Measurements from ENCODE around the gene CCND1. TPM values are rescaled to one million over a fixed set of nuclear protein-coding genes. Genes with fewer than 3 reads are reported as not detected.

Gene CCND1
- total and polyA plus RNA-seq, 10 donors, result 4.3 to 96.6 (median 59.0) TPM

DNA sequence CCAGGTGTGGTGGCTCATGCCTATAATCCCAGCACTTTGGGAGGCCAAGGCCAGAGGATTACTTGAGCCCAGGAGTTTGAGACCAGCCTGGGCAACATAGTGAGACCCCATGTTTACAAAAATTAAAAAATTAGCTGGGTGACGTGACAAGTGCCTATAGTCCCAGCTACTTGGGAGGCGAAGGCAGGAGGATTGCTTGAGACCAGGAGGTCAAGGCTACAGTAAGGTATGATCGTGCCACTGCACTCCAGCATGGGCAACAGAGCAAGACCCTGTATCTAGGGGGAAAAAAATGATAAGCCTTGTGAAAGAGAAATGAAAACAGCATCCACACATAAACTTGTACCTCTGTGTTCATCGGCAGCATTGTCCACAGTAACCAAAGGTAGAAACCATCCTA is 8.1 kb upstream of the CCND1 start:
- 84 to 96% (median 90%) methylated on average over 4 of the region's 4 CpGs for WGBS, 5 donors
- H3K27ac ChIP-seq, result no peak overlapping the region
- H3K9me3 ChIP-seq, result peaks cover 4 to 22% (median 10%) of the 10 kb centered on the region in 8 donors
- DNase-seq, result no peak
- intact Hi-C loops (cut with DNase I; ENCODE audit: low total_unique reads), result no loop called here
- no peak overlapping the region for H3K4me3 ChIP-seq
- H3K4me1 ChIP-seq, result peaks cover 13 to 23% (median 19%) of the 10 kb centered on the region in 6 donors
- H3K36me3 ChIP-seq, result no peaks in the 10 kb centered on the region
- peaks cover 0 to 29% (median 17%) of the 10 kb centered on the region in 7 donors for H3K27me3 ChIP-seq (replicated peaks in 1 of 7)
- TF ChIP-seq, protein P1, sequence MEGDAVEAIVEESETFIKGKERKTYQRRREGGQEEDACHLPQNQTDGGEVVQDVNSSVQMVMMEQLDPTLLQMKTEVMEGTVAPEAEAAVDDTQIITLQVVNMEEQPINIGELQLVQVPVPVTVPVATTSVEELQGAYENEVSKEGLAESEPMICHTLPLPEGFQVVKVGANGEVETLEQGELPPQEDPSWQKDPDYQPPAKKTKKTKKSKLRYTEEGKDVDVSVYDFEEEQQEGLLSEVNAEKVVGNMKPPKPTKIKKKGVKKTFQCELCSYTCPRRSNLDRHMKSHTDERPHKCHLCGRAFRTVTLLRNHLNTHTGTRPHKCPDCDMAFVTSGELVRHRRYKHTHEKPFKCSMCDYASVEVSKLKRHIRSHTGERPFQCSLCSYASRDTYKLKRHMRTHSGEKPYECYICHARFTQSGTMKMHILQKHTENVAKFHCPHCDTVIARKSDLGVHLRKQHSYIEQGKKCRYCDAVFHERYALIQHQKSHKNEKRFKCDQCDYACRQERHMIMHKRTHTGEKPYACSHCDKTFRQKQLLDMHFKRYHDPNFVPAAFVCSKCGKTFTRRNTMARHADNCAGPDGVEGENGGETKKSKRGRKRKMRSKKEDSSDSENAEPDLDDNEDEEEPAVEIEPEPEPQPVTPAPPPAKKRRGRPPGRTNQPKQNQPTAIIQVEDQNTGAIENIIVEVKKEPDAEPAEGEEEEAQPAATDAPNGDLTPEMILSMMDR (IDR thresholded peaks at IDR 0.05 in 8 of 11, conservative IDR thresholded peaks at IDR 0.05 in 3 of 11), result no peak
- TF ChIP-seq POLR2AphosphoS5 (IDR thresholded peaks at IDR 0.05) (no peak), POLR2A (IDR thresholded peaks at IDR 0.05) (no peak)

DNA sequence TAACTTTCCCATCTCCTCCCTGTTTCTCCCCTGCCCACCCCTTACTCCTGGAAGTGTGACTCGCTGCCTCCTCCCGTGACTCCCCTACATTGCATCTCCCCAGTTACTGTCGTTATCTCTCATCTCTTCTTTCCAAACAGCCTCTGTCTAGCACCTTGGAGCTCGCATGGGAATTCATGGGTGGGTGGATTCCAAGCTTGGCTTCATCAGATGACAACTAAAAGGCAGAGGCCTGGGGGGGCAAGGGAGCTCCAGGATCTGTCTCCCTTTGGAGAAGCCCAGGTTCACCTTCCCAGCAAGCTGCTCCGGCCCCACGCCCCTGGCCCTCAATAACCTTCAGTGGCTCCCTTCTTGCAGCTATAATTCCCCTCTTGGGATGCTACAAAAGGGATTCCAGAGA is 6.9 kb upstream of the CCND1 start:
- Histone ChIP-seq H3K4me1 (peaks cover 24 to 35% (median 31%) of the 10 kb centered on the region in 6 donors), H3K36me3 (no peaks in the 10 kb centered on the region), H3K27ac (no peak overlapping the region), H3K4me3 (no peak overlapping the region), H3K9me3 (peaks cover 4 to 14% (median 10%) of the 10 kb centered on the region in 8 donors), H3K27me3 (replicated peaks in 1 of 7) (peaks cover 0 to 41% (median 29%) of the 10 kb centered on the region in 7 donors)
- intact Hi-C loops (cut with DNase I; ENCODE audit: low total_unique reads), result no loop called here
- TF ChIP-seq, protein P1 (IDR thresholded peaks at IDR 0.05 in 8 of 11, conservative IDR thresholded peaks at IDR 0.05 in 3 of 11), result no peak
- TF ChIP-seq POLR2AphosphoS5 (IDR thresholded peaks at IDR 0.05) (no peak), POLR2A (IDR thresholded peaks at IDR 0.05) (no peak)
- 85 to 95% (median 92%) methylated on average over 6 of the region's 6 CpGs for WGBS, 5 donors
- DNase-seq, result no peak

DNA sequence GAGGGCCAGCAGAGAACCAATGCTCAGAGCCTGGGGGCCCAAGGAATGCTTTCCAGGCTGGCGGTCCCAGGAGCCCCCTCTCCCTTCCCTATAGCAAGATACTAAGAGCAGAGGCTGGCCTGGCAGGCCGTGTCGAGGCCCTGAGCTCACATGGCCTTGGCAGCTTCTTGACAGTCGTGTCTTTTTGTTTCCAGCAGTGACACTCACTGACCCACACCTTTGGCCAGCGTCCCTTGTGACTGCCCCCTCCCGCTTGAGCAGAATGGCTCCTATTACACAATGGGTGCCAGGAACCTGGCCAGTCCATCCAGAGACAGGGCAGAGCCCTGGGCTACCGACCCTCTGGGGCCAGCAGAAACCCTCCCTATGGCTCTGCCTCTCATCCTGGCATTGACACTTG is 6.4 kb upstream of the CCND1 start:
- no peak for DNase-seq
- WGBS, 5 donors, result 57 to 91% (median 82%) methylated on average over 6 to 7 of the region's 7 CpGs
- TF ChIP-seq, protein P1 (IDR thresholded peaks at IDR 0.05 in 8 of 11, conservative IDR thresholded peaks at IDR 0.05 in 3 of 11), result no peak
- TF ChIP-seq POLR2AphosphoS5 (IDR thresholded peaks at IDR 0.05) (no peak), POLR2A (IDR thresholded peaks at IDR 0.05) (no peak)

DNA sequence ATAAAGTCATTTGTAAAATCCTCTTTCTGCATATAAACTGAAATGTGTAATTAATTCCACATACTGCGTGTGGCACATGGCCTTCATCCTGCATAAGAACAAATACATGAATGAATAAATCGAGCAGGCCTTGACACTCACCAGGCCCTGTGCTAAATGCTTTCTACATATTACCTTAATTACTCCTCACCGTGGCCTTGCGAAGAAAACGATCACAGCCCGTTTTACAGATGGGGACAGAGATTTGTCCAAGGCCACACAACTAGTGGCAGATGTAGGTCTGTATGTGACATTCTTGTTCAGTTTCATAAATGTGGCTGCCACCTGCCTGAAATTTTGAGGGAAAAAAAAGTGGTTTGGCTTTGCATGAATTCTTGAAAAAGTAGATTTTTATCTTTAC is 5.8 kb upstream of the CCND1 start:
- Histone ChIP-seq H3K4me3 (no peak overlapping the region), H3K9me3 (peaks cover 0 to 3% (median under 1%) of the 10 kb centered on the region in 8 donors), H3K36me3 (no peaks in the 10 kb centered on the region), H3K27me3 (replicated peaks in 1 of 7) (peaks cover 0 to 52% (median 40%) of the 10 kb centered on the region in 7 donors), H3K4me1 (peaks cover 35 to 46% (median 41%) of the 10 kb centered on the region in 6 donors), H3K27ac (no peak overlapping the region)
- TF ChIP-seq POLR2AphosphoS5 (IDR thresholded peaks at IDR 0.05) (no peak), POLR2A (IDR thresholded peaks at IDR 0.05) (no peak)
- TF ChIP-seq, protein P1 (IDR thresholded peaks at IDR 0.05 in 8 of 11, conservative IDR thresholded peaks at IDR 0.05 in 3 of 11), result no peak
- DNase-seq, result no peak
- WGBS, 5 donors, result 78 to 92% (median 87%) methylated on average over 6 of the region's 6 CpGs
- intact Hi-C loops (cut with DNase I; ENCODE audit: low total_unique reads), result no loop called here

More for the DNA sequence above, 6.4 kb upstream of the CCND1 start:
- Histone ChIP-seq H3K4me1 (peaks cover 29 to 40% (median 35%) of the 10 kb centered on the region in 6 donors), H3K27me3 (replicated peaks in 1 of 7) (peaks cover 0 to 46% (median 34%) of the 10 kb centered on the region in 7 donors), H3K4me3 (no peak overlapping the region), H3K27ac (no peak overlapping the region), H3K36me3 (no peaks in the 10 kb centered on the region), H3K9me3 (peaks cover 4 to 9% (median 7%) of the 10 kb centered on the region in 8 donors)
- intact Hi-C loops (cut with DNase I; ENCODE audit: low total_unique reads), result no loop called here
